K562 (cell line): ENCODE results near the gene COL23A1. TPM values are rescaled to one million over a fixed set of nuclear protein-coding genes. Genes with fewer than 3 reads are reported as not detected.

Experiments used
- CBFA2T2 ChIP-seq: fragments of 450-650 bp; conservative IDR thresholded peaks from 2 replicates; pipeline ENCODE4 v1.6.1; 2017; ENCODE audit warnings: mild to moderate bottlenecking
- CEBPB ChIP-seq: fragments of 450-650 bp; IDR thresholded peaks from 2 replicates; pipeline ENCODE4 v1.6.1; 2016; ENCODE audit warnings: missing genetic modification characterization, missing compliant biosample characterization
- CTBP1 ChIP-seq: fragments of 450-650 bp; IDR thresholded peaks from 2 replicates; pipeline ENCODE4 v1.6.1; 2016; ENCODE audit warnings: borderline replicate concordance
- DEAF1 ChIP-seq: fragments of 450-650 bp; formaldehyde crosslinking; IDR thresholded peaks from 2 replicates; pipeline ENCODE4 v1.4.0; 2020; ENCODE audit warnings: mild to moderate bottlenecking, moderate library complexity
- HOMEZ ChIP-seq: fragments of 250-450 bp; sonication (Bioruptor Pico); IDR thresholded peaks from 2 replicates; pipeline ENCODE4 v1.4.0; 2020; ENCODE audit warnings: mild to moderate bottlenecking, moderate library complexity
- KLF16 ChIP-seq: IDR thresholded peaks from 2 replicates; pipeline ENCODE4 v1.6.1; 2016; ENCODE audit warnings: antibody characterized with exemption
- MTF1 ChIP-seq: fragments of 250-450 bp; sonication (Bioruptor Pico); IDR thresholded peaks from 2 replicates; pipeline ENCODE4 v1.9.0; 2021; ENCODE audit warnings: moderate library complexity, mild to moderate bottlenecking, inconsistent platforms, borderline replicate concordance
- SETDB1 ChIP-seq: IDR thresholded peaks from one replicate; pipeline ENCODE4 v1.6.1; 2012; ENCODE audit warnings: low read length, control low read depth, inconsistent platforms
- SRSF3 ChIP-seq: fragments of 200-400 bp; formaldehyde crosslinking; IDR thresholded peaks from 2 replicates; pipeline ENCODE4 v1.6.1; 2016; ENCODE audit warnings: mild to moderate bottlenecking, low read length, moderate library complexity; ENCODE audit not compliant: insufficient read depth
- TFAP4 ChIP-seq: sonication (generic); formaldehyde crosslinking; IDR thresholded peaks from 2 replicates; pipeline ENCODE4 v1.8.0; 2022; ENCODE audit warnings: missing genetic modification reagents, mild to moderate bottlenecking, moderate library complexity, borderline replicate concordance
- ZBTB2 ChIP-seq: fragments of 450-650 bp; IDR thresholded peaks from 2 replicates; pipeline ENCODE4 v1.6.1; 2016; ENCODE audit warnings: antibody characterized with exemption
- ZNF174 ChIP-seq: fragments of 250-450 bp; sonication (Bioruptor Pico); IDR thresholded peaks from 2 replicates; pipeline ENCODE4 v1.4.0; 2020; ENCODE audit warnings: mild to moderate bottlenecking
- ZNF263 ChIP-seq: sonication (generic); formaldehyde crosslinking; IDR thresholded peaks from 2 replicates; pipeline ENCODE4 v1.8.0; 2022; ENCODE audit warnings: mild to moderate bottlenecking, missing genetic modification reagents, borderline replicate concordance
- ZNF639 ChIP-seq, 2 experiments: fragments of 200-800 bp in 1 of 2; sonication (Bioruptor generic) in 1 of 2; sonication (generic) in 1 of 2; formaldehyde crosslinking in 1 of 2; IDR thresholded peaks in 1 of 2; conservative IDR thresholded peaks in 1 of 2; 2 replicates each; pipeline versions ENCODE4 v1.5.0 to v1.6.1; 2016 to 2020; ENCODE audit warnings: missing compliant biosample characterization in 1 of 2, missing genetic modification characterization in 1 of 2, missing genetic modification reagents in 1 of 2
- polyA plus RNA-seq, 8 experiments: library from polyadenylated mRNA; depleted of rRNA in 4 of 8; stranded (reverse) in 5 of 8; unstranded in 3 of 8; fragments of >200 nt; fragmentation: Nextera tagmentation in 2 of 8; fragmentation: Illumina TruSeq in 1 of 8; extraction: Ambion mirVana in 2 of 8; extraction: Trizol in 1 of 8; gene quantifications; 2 replicates each; pipeline versions ENCODE4 v1.2.1 to v1.2.3, GENCODE V29; 2011 to 2014; ENCODE audit warnings: inconsistent platforms in 1 of 8, missing spikeins in 1 of 8
- total RNA-seq, 7 experiments: library from RNA; depleted of rRNA in 6 of 7; stranded (reverse); fragments of >200 nt in 6 of 7; fragmentation: Illumina TruSeq in 2 of 7; extraction: Trizol in 2 of 7; gene quantifications; 2 replicates each; pipeline versions ENCODE4 v1.2.1 to v1.2.3, GENCODE V29; 2011 to 2021; ENCODE audit warnings: low replicate concordance in 1 of 7
- TF ChIP-seq, protein P1 (sequence below): fragments of 200-800 bp; sonication (Bioruptor generic); IDR thresholded peaks from 2 replicates; pipeline ENCODE4 v1.6.1; 2017; ENCODE audit warnings: missing genetic modification characterization, missing compliant biosample characterization

COL23A1 gene
- total and polyA plus RNA-seq, 9 of the 15 experiments (the other 6 are each of a cell fraction or from before 2014, with no cell fraction given): 0.09 TPM; not detected in 8

GRCh38 chr5:178450121-178451028 lies 139.8 kb downstream of the COL23A1 start (continued):
- TF ChIP-seq ZBTB2 (no peak), CEBPB (tag) (peak; percentile 79), ZNF639 (CRISPR knock-in tag; conservative IDR thresholded peaks at IDR 0.05 in 1 of 2, IDR thresholded peaks at IDR 0.05 in 1 of 2) (peak in 1 of 2 experiments; percentile 23; a peak in 1 of 4 replicates), KLF16 (no peak), HOMEZ (no peak), DEAF1 (CRISPR knock-in tag) (no peak), CTBP1 (peak; percentile 40; the same call in 1 of the 2 replicates), TFAP4 (CRISPR knock-in tag) (peak; percentile 10; the same call in 1 of the 2 replicates), CBFA2T2 (peak; percentile 16; the same call in 1 of the 2 replicates), ZNF174 (no peak), ZNF263 (no peak), MTF1 (no peak), SRSF3 (no peak), SETDB1 (no peak)
- TF ChIP-seq, protein P1, sequence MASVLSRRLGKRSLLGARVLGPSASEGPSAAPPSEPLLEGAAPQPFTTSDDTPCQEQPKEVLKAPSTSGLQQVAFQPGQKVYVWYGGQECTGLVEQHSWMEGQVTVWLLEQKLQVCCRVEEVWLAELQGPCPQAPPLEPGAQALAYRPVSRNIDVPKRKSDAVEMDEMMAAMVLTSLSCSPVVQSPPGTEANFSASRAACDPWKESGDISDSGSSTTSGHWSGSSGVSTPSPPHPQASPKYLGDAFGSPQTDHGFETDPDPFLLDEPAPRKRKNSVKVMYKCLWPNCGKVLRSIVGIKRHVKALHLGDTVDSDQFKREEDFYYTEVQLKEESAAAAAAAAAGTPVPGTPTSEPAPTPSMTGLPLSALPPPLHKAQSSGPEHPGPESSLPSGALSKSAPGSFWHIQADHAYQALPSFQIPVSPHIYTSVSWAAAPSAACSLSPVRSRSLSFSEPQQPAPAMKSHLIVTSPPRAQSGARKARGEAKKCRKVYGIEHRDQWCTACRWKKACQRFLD: 0 out of 2 replicates have a peak, but pooled peaks have one; percentile 13
